Hematopoietic multipotent progenitor cell treated with erythropoietin and hydrocortisone succinate and interleukin-3 and kit ligand, for 8 days (in vitro differentiated cells): ENCODE results near the gene MAMDC2.
"Not testable (repeated sequence)": the region's sequence is repeated elsewhere in the genome, so short reads cannot be mapped to it uniquely, and the experiment has no call there.

Experiments
- DNase-seq: peaks from one replicate; pipeline ENCODE4 v3.0.0-alpha.2; 2015

Gene MAMDC2

DNA sequence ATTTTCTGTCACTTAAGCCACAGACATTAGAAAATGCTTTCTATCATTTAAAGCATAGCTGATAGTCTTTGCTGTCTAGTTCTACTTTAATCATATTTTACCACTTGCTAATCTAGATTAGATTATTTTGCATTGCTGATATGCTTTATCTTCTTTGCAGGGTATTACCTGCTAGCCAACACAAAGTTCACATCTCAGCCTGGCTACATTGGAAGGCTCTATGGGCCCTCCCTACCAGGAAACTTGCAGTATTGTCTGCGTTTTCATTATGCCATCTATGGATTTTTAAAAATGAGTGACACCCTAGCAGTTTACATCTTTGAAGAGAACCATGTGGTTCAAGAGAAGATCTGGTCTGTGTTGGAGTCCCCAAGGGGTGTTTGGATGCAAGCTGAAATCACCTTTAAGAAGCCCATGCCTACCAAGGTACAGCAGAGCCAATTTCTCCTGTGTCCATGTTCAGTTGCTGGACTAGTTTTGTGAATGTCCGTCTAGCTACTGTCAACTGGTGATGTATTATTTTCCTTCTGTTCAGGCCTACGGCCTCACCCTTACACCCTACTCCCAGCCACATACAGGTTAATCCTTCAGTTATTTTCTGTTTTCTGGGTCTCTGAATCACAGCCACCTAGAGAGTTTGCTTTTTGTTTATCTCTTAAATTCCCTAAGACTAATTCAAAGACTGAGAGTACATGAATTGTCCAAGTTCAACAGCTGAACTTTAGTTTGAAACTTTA, 99.9 kb downstream of the MAMDC2 start:
- DNase-seq, result no peak

GRCh38 chr9:70144131-70144503, 100.5 kb downstream of the MAMDC2 start:
- no peak for DNase-seq

- DNase-seq, result no peak
Observed at GRCh38 chr9:70145981-70146380, 102.3 kb downstream of the MAMDC2 start.

GRCh38 chr9:70147196-70147595, 103.5 kb downstream of the MAMDC2 start:
- DNase-seq, result no peak

DNA sequence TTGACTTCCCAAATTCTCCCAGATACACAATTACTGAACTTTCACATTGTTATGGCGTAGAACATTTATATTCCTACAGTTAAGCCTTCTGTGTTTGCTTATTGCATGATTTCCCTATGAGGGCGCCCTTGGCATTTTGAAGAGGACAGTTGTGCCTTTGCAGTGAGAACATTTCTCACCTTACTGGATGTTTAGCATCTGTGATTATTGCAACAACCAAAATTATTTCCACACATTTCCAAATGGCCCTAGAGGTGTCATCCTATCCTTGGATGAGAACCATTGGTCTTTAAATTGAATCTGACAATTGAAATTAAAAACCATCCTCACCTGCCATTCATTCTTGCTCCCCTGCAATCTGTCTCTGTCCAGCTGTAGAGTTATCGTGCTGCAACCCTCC, 104.0 kb downstream of the MAMDC2 start:
- no peak for DNase-seq

DNA sequence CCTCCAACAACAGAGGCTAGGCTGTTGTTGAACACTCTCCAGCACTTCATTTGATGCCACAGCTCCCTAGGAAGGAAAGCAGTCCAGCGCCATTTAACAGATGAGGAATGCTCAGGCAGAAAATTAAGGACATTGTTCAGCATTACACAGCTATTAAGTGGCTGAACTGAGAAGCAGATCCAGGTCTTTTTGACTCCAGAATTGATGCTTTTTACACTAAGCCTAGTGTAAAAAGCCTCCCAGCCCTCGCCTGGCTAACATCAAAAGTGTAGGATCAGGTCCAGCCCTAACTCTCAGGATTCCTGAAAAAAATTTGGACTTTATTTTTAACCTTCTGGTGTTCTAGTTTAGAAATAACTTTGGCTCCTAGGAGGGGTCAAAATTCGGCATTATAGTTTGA, 108.7 kb downstream of the MAMDC2 start:
- no peak for DNase-seq

DNA sequence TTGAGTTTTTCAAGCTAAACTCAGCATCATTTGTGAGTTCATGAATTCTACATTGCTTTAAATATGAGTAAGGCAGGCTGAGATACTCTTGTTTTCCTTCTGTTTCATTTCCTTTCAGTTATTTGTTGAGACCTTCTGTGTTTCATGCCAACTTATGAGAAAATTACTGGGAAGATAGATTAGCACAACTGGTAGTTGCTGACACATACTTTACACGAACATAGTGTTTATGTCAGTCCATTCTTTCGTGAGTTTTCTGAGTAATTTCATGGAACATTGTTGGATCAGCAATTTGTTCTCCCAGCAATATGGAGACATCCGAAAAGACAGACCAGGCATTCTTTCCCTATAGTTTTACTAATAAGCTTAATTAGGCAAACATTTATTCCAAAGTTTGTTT, 113.1 kb downstream of the MAMDC2 start:
- DNase-seq, result no peak

DNA sequence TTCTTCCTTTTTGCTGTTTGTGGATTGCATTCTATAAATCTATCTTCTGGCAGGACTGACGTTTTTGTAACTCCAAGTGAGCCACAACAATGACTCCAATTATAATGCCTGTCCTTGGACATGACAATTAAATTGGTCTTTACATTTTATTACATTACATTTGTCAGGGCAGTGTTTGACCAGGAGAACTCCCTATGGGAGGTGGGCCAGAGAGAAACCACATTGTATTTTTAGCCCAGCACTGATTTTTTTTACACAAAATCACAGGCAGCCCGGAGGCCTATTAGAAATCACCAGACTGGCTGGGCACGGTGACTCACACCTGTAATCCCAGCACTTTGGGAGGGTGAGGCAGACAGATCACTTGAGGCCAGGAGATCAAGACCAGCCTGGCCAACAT, 116.0 kb downstream of the MAMDC2 start:
- DNase-seq, result no peak

- no peak for DNase-seq
Observed at GRCh38 chr9:70160686-70161600, 117.3 kb downstream of the MAMDC2 start.

- DNase-seq, result no peak
Observed at GRCh38 chr9:70165006-70165602, 121.5 kb downstream of the MAMDC2 start.

DNA sequence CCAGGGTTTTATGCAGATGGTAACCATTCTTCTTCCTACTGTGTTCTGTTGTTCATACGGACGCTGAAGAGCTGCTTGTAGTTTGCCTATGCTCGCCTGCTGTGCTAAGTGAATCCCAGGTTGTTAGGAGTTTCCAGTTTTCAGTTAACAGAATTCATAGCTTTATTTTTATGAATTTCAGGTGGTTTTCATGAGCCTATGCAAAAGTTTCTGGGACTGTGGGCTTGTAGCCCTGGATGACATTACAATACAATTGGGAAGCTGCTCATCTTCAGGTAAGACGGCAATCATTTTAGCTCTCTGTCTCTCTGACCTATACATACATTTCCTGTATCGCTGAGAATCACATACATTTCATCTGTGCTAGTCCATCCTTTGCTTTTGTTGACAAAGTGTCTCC, 124.9 kb downstream of the MAMDC2 start:
- no peak for DNase-seq

GRCh38 chr9:70169222-70169621, 125.6 kb downstream of the MAMDC2 start:
- no peak for DNase-seq

DNA sequence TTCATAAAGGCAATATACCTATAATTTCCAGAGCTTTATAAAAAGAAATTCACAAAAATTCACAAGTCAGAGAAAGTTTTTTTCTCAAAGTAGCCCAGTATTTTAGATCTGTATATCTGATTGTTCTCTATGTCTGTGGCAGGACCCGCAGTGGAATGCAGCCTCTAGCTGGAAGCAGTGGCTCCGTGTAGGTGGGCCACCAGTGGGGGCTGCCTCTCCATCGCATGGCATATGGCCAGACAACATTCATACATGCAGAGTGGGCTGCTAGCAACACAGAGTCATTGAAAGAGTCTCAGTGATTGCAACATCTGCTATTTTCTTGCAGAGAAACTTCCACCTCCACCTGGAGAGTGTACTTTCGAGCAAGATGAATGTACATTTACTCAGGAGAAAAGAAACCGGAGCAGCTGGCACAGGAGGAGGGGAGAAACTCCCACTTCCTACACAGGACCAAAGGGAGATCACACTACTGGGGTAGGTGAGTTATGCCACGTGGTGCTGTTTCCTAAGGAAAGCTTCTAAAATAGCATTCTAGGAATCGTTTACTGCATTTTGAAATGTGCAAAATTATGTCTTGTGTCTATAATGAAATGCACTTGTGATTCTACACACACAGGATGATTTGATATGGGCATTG, 126.6 kb downstream of the MAMDC2 start:
- no peak for DNase-seq

DNA sequence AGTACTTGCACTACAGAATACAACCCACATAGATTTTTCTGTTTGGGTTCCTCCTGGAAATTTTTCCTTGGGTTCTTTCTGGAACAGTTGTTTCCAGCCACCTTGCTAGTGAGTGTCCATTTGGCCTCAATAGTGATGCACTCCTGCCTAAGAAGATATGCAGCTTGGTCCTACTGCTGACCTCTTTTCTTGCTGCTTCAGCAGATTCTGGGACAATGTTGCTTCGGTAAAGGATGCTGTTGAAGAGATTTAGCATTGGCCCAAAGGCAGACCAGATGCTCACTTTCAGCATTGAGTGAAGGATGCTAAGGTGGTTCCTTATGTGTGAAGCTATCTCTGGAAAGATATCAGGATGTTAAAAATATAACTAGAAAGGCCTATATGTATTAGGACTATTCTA, 128.9 kb downstream of the MAMDC2 start:
- no peak for DNase-seq

DNA sequence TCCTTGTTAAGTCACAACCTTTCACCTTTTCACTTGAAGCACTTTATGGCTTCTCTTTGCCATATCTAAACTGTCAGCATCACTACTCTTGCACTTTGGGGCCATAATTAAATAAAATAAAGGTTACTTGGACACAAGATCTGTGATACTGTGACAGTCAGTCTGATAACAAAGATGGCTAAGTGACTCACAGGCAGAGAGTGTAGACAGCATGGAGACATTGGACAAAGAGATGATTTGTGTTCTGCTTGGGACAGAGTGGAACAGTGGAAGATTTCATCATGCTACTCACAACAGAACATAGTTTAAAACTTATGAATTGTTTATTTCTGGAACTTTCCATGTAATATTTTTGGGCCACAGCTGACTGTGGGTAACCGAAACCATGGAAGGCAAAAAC, 133.5 kb downstream of the MAMDC2 start:
- no peak for DNase-seq

GRCh38 chr9:70192707-70193106, 149.1 kb downstream of the MAMDC2 start:
- no peak for DNase-seq

- DNase-seq, result no peak
Observed at GRCh38 chr9:70195456-70195855, 151.8 kb downstream of the MAMDC2 start.

GRCh38 chr9:70197216-70198044, 153.8 kb downstream of the MAMDC2 start:
- DNase-seq, result no peak

DNA sequence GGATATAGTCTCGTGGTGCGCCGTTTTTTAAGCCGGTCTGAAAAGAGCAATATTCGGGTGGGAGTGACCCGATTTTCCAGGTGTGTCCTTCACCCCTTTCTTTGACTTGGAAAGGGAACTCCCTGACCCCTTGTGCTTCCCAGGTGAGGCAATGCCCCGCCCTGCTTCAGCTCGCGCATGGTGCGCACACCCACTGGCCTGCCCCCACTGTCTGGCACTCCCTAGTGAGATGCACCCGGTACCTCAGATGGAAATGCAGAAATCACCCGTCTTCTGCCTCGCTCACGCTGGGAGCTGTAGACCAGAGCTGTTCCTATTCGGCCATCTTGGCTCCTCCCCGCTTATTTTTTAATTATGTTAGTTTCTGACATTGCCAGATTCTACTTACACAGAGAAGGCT, 161.1 kb downstream of the MAMDC2 start:
- DNase-seq, result not testable (repeated sequence)

DNA sequence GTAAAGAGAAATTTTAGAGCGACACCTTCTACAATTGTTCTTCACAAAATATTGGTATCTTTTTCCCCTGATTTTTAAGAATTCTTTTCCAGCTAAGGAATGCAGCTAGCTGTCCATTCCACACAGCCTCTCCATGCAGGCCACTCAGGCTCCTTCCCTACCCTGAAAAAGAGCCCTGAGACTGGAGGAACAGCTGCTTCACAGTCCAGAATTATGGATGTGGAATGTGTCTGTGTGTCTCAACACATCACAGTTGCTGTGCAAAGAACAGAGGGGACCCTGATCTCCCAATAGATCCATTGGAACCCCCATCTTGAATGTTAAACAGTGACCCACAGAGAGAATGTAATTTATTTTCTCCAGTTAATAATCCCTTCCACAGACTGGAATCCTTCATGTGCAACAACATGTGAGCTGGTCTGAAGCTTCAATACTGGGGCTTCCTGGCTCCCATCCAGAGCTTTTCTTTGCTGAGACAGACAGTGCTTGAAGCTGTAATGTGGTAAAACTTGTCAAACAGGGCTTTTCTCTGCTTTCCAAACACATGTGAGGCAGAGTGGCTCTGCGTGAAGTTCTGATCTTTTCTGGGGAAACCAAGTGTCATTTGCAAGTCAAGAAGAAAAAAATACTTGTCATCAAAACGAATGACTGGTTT, 161.8 kb downstream of the MAMDC2 start:
- DNase-seq, result no peak

DNA sequence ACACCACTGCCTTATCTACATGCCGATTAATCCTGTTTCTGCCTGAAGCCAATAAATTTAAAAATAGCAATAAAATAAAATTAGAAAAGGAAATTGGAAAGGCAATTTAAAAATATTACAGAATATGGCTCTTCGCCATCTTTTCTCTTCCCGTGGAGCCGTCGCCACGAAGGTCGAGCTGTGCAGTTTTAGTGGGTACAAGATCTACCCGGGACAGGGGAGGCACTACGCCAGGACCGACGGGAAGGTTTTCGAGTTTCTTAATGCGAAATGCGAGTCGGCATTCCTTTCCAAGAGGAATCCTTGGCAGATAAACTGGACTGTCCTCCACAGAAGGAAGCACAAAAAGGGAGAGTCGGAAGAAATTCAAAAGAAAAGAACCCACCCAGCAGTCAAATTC, 173.4 kb downstream of the MAMDC2 start:
- DNase-seq, result no peak

- DNase-seq, result no peak
Observed at GRCh38 chr9:70218767-70219166, 175.1 kb downstream of the MAMDC2 start.
